Uterus (tissue), 2 donors: Measurements from ENCODE around the gene TARDBP.

Experiments used
- POLR2A ChIP-seq, 2 donors: fragments of 450-650 bp; IDR thresholded peaks; one replicate each; pipeline ENCODE4 v1.6.1; 2016; ENCODE audit warnings: antibody characterized with exemption in 2 of 2, mild to moderate bottlenecking in 1 of 2, moderate library complexity in 1 of 2
- TF ChIP-seq, protein P1 (sequence below), 4 experiments: fragments of 200-600 bp in 2 of 4; fragments of 450-650 bp in 2 of 4; sonication (generic) in 2 of 4; IDR thresholded peaks; one replicate each; pipeline ENCODE4 v1.5.1; 2016 to 2019; ENCODE audit warnings: antibody characterized with exemption in 4 of 4, mild to moderate bottlenecking in 2 of 4, moderate library complexity in 1 of 4

DNA sequence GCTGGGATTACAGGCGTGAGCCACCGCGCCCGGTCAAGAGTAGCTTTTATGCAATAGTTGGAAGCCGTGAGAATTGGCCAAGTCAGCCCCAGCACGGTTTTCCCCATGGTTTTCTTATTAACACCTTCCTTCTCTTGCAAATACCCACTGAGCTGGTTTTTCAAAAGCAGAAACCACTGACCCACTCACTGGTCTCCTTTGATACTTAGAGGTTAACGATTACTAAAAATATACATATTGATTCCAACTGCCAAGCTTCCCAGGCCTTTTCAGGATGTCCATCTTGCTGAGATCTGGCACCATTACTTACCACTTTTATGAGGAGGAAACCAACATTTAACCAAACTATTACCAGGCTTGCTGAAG is 25.9 kb upstream of the TARDBP start:
- TF ChIP-seq, protein P1, sequence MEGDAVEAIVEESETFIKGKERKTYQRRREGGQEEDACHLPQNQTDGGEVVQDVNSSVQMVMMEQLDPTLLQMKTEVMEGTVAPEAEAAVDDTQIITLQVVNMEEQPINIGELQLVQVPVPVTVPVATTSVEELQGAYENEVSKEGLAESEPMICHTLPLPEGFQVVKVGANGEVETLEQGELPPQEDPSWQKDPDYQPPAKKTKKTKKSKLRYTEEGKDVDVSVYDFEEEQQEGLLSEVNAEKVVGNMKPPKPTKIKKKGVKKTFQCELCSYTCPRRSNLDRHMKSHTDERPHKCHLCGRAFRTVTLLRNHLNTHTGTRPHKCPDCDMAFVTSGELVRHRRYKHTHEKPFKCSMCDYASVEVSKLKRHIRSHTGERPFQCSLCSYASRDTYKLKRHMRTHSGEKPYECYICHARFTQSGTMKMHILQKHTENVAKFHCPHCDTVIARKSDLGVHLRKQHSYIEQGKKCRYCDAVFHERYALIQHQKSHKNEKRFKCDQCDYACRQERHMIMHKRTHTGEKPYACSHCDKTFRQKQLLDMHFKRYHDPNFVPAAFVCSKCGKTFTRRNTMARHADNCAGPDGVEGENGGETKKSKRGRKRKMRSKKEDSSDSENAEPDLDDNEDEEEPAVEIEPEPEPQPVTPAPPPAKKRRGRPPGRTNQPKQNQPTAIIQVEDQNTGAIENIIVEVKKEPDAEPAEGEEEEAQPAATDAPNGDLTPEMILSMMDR (IDR thresholded peaks at IDR 0.05), result no peak
- no peak for TF ChIP-seq POLR2A (IDR thresholded peaks at IDR 0.05)
